Osteocyte (in vitro differentiated cells): Measurements from ENCODE around the gene ACAP2. TPM values are rescaled to one million over a fixed set of nuclear protein-coding genes. Genes with fewer than 3 reads are reported as not detected.

Source experiments
- DNase-seq: peaks from one replicate; pipeline ENCODE4 v3.0.0; 2021; ENCODE audit warnings: mixed read lengths; ENCODE audit not compliant: unreplicated experiment; ENCODE audit errors: extremely low spot score
- H3K27ac Mint-ChIP-seq: one replicate; pipeline ENCODE4 v1.8.0; 2021; ENCODE audit warnings: mild to moderate bottlenecking, mixed read lengths; ENCODE audit not compliant: unreplicated experiment
- H3K27me3 Mint-ChIP-seq: one replicate; pipeline ENCODE4 v1.8.0; 2021; ENCODE audit warnings: mixed read lengths; ENCODE audit not compliant: unreplicated experiment
- H3K36me3 Mint-ChIP-seq: one replicate; pipeline ENCODE4 v1.8.0; 2021; ENCODE audit warnings: mixed read lengths; ENCODE audit not compliant: unreplicated experiment
- H3K4me1 Mint-ChIP-seq: one replicate; pipeline ENCODE4 v1.8.0; 2021; ENCODE audit warnings: mixed read lengths; ENCODE audit not compliant: unreplicated experiment
- H3K4me3 Mint-ChIP-seq: one replicate; pipeline ENCODE4 v1.8.0; 2021; ENCODE audit warnings: mild to moderate bottlenecking, moderate library complexity, mixed read lengths; ENCODE audit not compliant: unreplicated experiment
- H3K9me3 Mint-ChIP-seq: one replicate; pipeline ENCODE4 v1.8.0; 2021; ENCODE audit warnings: mixed read lengths; ENCODE audit not compliant: unreplicated experiment
- CTCF ChIP-seq: fragments of 200-600 bp; sonication (generic); IDR thresholded peaks from 2 replicates; pipeline ENCODE4 v1.5.0; 2021; ENCODE audit warnings: antibody characterized with exemption, mild to moderate bottlenecking, moderate library complexity
- total RNA-seq: library from RNA; stranded (reverse); gene quantifications from 2 replicates; pipeline ENCODE4 v1.2.1, GENCODE V29; 2021

The ACAP2 gene
- total RNA-seq, 1 donor from 2014 or later: 55.1 TPM

- TF ChIP-seq CTCF: no peak
- Mint-ChIP-seq H3K27me3 (no peaks in the 10 kb centered on the region), H3K4me1 (peaks cover 33% of the 10 kb centered on the region), H3K36me3 (peaks cover 2% of the 10 kb centered on the region), H3K27ac (no peak overlapping the region), H3K4me3 (no peak overlapping the region), H3K9me3 (no peaks in the 10 kb centered on the region)
- DNase-seq: peak; percentile 72
Measured at GRCh38 chr3:195227871-195228270, 214.9 kb downstream of the ACAP2 start.

- H3K4me1 Mint-ChIP-seq: peaks cover 42% of the 10 kb centered on the region
- H3K27me3 Mint-ChIP-seq: no peaks in the 10 kb centered on the region
- H3K4me3 Mint-ChIP-seq: no peak overlapping the region
- H3K36me3 Mint-ChIP-seq: peaks cover 2% of the 10 kb centered on the region
- TF ChIP-seq CTCF: peak; percentile 44
- H3K27ac Mint-ChIP-seq: no peak overlapping the region
- no peaks in the 10 kb centered on the region for H3K9me3 Mint-ChIP-seq
- peak; percentile 56 for DNase-seq
Measured at GRCh38 chr3:195226900-195227447, 215.8 kb downstream of the ACAP2 start.

- Mint-ChIP-seq H3K4me1 (peaks cover 48% of the 10 kb centered on the region), H3K27me3 (no peaks in the 10 kb centered on the region), H3K9me3 (no peaks in the 10 kb centered on the region), H3K36me3 (peaks cover 2% of the 10 kb centered on the region), H3K27ac (no peak overlapping the region), H3K4me3 (no peak overlapping the region)
- no peak for TF ChIP-seq CTCF
- no peak for DNase-seq
Measured at GRCh38 chr3:195226445-195226844, 216.4 kb downstream of the ACAP2 start.

GRCh38 chr3:195224980-195225580, 217.7 kb downstream of the ACAP2 start:
- H3K36me3 Mint-ChIP-seq: peaks cover 4% of the 10 kb centered on the region
- H3K4me1 Mint-ChIP-seq: peaks cover 60% of the 10 kb centered on the region
- H3K27me3 Mint-ChIP-seq: no peaks in the 10 kb centered on the region
- H3K9me3 Mint-ChIP-seq: no peaks in the 10 kb centered on the region
- TF ChIP-seq CTCF: no peak
- peak; percentile 44 for DNase-seq
- H3K27ac Mint-ChIP-seq: peak overlapping the region; percentile 92
- H3K4me3 Mint-ChIP-seq: no peak overlapping the region

Other genes with a start within 250 kb of the ACAP2 start
- 35.1 and 35.8 TPM in 2 replicates for gene XXYLT1, start 171.9 kb downstream of the ACAP2 start, total RNA-seq
- gene PPP1R2, start 100.3 kb upstream of the ACAP2 start, total RNA-seq: 42.2 and 42.8 TPM in 2 replicates
- gene APOD, start 140.9 kb upstream of the ACAP2 start, total RNA-seq: 2.6 and 3.2 TPM in 2 replicates